HL-60 (cell line): ENCODE measurements around the gene HDAC9.
A peak's percentile ranks its signal among the peaks of the same experiment; 100 is the strongest.

Experiments
- DNase-seq, 2 experiments: peaks; one replicate each; pipeline ENCODE4 v3.0.0-alpha.2; 2010 to 2020; ENCODE audit warnings: low read depth in 1 of 2, low spot score in 1 of 2
- H3K27ac ChIP-seq: fragments of 250-450 bp; sonication (Bioruptor Pico); replicated peaks from 2 replicates; pipeline ENCODE4 v1.5.1; 2020; ENCODE audit warnings: mild to moderate bottlenecking, moderate library complexity
- H3K27me3 ChIP-seq: fragments of 250-450 bp; sonication (Bioruptor Pico); 2 replicates; pipeline ENCODE4 v1.5.1; 2021; ENCODE audit warnings: mild to moderate bottlenecking, moderate library complexity; ENCODE audit not compliant: insufficient read depth, poor library complexity, severe bottlenecking
- H3K4me3 ChIP-seq: replicated peaks from 2 replicates; pipeline ENCODE4 v1.5.1; 2011; ENCODE audit warnings: mild to moderate bottlenecking, control low read depth, low read length; ENCODE audit not compliant: insufficient read depth
- CTCF ChIP-seq: IDR thresholded peaks from one replicate; pipeline ENCODE4 v1.5.1; 2011; ENCODE audit warnings: low read length, control low read depth, inconsistent platforms; ENCODE audit not compliant: insufficient read depth
- GABPA ChIP-seq: IDR thresholded peaks from 2 replicates; pipeline ENCODE4 v1.6.1; 2012; ENCODE audit warnings: low read depth
- POLR2AphosphoS5 ChIP-seq: IDR thresholded peaks from 2 replicates; pipeline ENCODE4 v1.6.1; 2012; ENCODE audit warnings: low read depth
- SPI1 ChIP-seq: IDR thresholded peaks from 2 replicates; pipeline ENCODE4 v1.6.1; 2012; ENCODE audit warnings: low read depth, mild to moderate bottlenecking, borderline replicate concordance
- TF ChIP-seq, protein P1 (sequence below): IDR thresholded peaks from 2 replicates; pipeline ENCODE4 v1.6.1; 2012; ENCODE audit warnings: low read depth; ENCODE audit not compliant: insufficient replicate concordance

Gene HDAC9

DNA sequence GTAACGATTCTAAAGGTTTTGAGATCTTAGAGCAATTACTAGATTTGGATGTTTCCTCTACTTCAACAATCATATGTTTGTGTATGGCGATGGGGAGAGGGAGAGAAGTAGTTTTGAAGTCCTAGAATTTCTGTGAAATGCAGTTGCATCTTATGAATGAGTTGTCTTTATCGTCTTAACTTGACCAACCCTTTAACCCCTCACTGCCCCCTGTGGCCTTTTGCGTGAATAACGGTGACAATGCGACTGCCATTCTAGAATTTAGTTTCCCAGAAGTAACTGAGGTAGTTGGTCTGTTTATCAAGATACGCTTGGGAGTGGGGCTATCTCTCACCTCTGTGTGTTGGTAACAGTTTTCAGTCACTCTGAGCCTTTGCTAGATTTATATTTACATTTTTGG is 204.6 kb downstream of the HDAC9 start:
- Histone ChIP-seq H3K27ac (no peak overlapping the region), H3K27me3 (no peaks in the 10 kb centered on the region), H3K4me3 (no peak overlapping the region)
- TF ChIP-seq, protein P1, sequence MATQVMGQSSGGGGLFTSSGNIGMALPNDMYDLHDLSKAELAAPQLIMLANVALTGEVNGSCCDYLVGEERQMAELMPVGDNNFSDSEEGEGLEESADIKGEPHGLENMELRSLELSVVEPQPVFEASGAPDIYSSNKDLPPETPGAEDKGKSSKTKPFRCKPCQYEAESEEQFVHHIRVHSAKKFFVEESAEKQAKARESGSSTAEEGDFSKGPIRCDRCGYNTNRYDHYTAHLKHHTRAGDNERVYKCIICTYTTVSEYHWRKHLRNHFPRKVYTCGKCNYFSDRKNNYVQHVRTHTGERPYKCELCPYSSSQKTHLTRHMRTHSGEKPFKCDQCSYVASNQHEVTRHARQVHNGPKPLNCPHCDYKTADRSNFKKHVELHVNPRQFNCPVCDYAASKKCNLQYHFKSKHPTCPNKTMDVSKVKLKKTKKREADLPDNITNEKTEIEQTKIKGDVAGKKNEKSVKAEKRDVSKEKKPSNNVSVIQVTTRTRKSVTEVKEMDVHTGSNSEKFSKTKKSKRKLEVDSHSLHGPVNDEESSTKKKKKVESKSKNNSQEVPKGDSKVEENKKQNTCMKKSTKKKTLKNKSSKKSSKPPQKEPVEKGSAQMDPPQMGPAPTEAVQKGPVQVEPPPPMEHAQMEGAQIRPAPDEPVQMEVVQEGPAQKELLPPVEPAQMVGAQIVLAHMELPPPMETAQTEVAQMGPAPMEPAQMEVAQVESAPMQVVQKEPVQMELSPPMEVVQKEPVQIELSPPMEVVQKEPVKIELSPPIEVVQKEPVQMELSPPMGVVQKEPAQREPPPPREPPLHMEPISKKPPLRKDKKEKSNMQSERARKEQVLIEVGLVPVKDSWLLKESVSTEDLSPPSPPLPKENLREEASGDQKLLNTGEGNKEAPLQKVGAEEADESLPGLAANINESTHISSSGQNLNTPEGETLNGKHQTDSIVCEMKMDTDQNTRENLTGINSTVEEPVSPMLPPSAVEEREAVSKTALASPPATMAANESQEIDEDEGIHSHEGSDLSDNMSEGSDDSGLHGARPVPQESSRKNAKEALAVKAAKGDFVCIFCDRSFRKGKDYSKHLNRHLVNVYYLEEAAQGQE: no peak
- TF ChIP-seq POLR2AphosphoS5: no peak
- no peak for TF ChIP-seq GABPA
- TF ChIP-seq SPI1: no peak
- peak in 1 of 2 experiments; percentile 12 for DNase-seq

GRCh38 chr7:18702071-18702829 is 206.7 kb downstream of the HDAC9 start:
- TF ChIP-seq POLR2AphosphoS5 (no peak), GABPA (no peak), CTCF (no peak), SPI1 (no peak)
- TF ChIP-seq, protein P1: no peak
- H3K27ac ChIP-seq: no peak overlapping the region
- no peak overlapping the region for H3K4me3 ChIP-seq
- H3K27me3 ChIP-seq: no peaks in the 10 kb centered on the region
- no peak for DNase-seq

DNA sequence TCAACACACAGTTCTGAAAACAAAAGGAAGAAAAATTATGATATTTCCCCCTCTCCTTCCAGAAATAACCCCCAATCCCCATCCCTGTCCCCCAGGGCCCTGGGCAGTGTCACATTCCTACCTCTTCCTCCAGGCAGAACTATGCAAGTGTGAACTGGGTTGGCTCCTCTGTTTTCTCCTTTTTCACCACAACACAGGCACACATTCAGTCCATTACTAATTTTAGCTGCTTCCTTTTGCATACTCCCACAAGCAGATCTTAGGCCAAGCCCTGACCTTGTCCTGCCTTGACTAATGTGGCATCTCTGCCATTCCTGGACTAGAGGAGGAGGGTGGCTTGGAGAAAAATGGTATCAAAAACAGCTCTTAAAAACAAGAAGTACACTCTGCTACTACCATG is 208.1 kb downstream of the HDAC9 start:
- Histone ChIP-seq H3K4me3 (no peak overlapping the region), H3K27ac (no peak overlapping the region), H3K27me3 (no peaks in the 10 kb centered on the region)
- DNase-seq: no peak
- TF ChIP-seq CTCF (no peak), POLR2AphosphoS5 (no peak), SPI1 (no peak), GABPA (no peak)
- TF ChIP-seq, protein P1: no peak
